ENCODE measurements around the gene PIP5KL1. TPM values are rescaled to one million over a fixed set of nuclear protein-coding genes. Genes with fewer than 3 reads are reported as not detected.

Gene PIP5KL1
- total RNA-seq, 1 donor = 0.42 TPM

GRCh38 chr9:127972236-127972871, 41.8 kb upstream of the PIP5KL1 start:
- Histone ChIP-seq H3K9me3 (ENCODE audit: low read depth, low read length) (no peaks in the 10 kb centered on the region), H3K27me3 (ENCODE audit: insufficient read depth, low read length) (no peaks in the 10 kb centered on the region), H3K4me3 (ENCODE audit: low read length) (no peak overlapping the region), H3K4me1 (ENCODE audit: insufficient read depth, low read length) (peaks cover 99% of the 10 kb centered on the region)

- Histone ChIP-seq H3K9me3 (ENCODE audit: low read depth, low read length) (no peaks in the 10 kb centered on the region), H3K4me1 (ENCODE audit: insufficient read depth, low read length) (peaks cover 99% of the 10 kb centered on the region), H3K4me3 (ENCODE audit: low read length) (no peak overlapping the region), H3K27me3 (ENCODE audit: insufficient read depth, low read length) (no peaks in the 10 kb centered on the region)
Measured at GRCh38 chr9:127971357-127972235, 41.0 kb upstream of the PIP5KL1 start.

- no peak overlapping the region for H3K4me3 ChIP-seq (ENCODE audit: low read length)
- no peaks in the 10 kb centered on the region for H3K27me3 ChIP-seq (ENCODE audit: insufficient read depth, low read length)
- H3K9me3 ChIP-seq (ENCODE audit: low read depth, low read length) = no peaks in the 10 kb centered on the region
- peaks cover 99% of the 10 kb centered on the region for H3K4me1 ChIP-seq (ENCODE audit: insufficient read depth, low read length)
Measured at GRCh38 chr9:127970401-127971313, 40.1 kb upstream of the PIP5KL1 start.

- H3K27me3 ChIP-seq (ENCODE audit: insufficient read depth, low read length) = no peaks in the 10 kb centered on the region
- H3K4me3 ChIP-seq (ENCODE audit: low read length) = no peak overlapping the region
- H3K4me1 ChIP-seq (ENCODE audit: insufficient read depth, low read length) = peaks cover 98% of the 10 kb centered on the region
- H3K9me3 ChIP-seq (ENCODE audit: low read depth, low read length) = no peaks in the 10 kb centered on the region
Measured at GRCh38 chr9:127968700-127969383, 38.3 kb upstream of the PIP5KL1 start.

- no peaks in the 10 kb centered on the region for H3K9me3 ChIP-seq (ENCODE audit: low read depth, low read length)
- no peaks in the 10 kb centered on the region for H3K27me3 ChIP-seq (ENCODE audit: insufficient read depth, low read length)
- H3K4me1 ChIP-seq (ENCODE audit: insufficient read depth, low read length) = peaks cover 98% of the 10 kb centered on the region
- H3K4me3 ChIP-seq (ENCODE audit: low read length) = no peak overlapping the region
Measured at GRCh38 chr9:127968042-127968441, 37.5 kb upstream of the PIP5KL1 start.

- H3K9me3 ChIP-seq (ENCODE audit: low read depth, low read length) = no peaks in the 10 kb centered on the region
- H3K4me1 ChIP-seq (ENCODE audit: insufficient read depth, low read length) = peaks cover 93% of the 10 kb centered on the region
- no peaks in the 10 kb centered on the region for H3K27me3 ChIP-seq (ENCODE audit: insufficient read depth, low read length)
- no peak overlapping the region for H3K4me3 ChIP-seq (ENCODE audit: low read length)
Measured at GRCh38 chr9:127967151-127967809, 36.7 kb upstream of the PIP5KL1 start.

GRCh38 chr9:127966416-127967150, 36.0 kb upstream of the PIP5KL1 start:
- no peaks in the 10 kb centered on the region for H3K27me3 ChIP-seq (ENCODE audit: insufficient read depth, low read length)
- no peaks in the 10 kb centered on the region for H3K9me3 ChIP-seq (ENCODE audit: low read depth, low read length)
- H3K4me3 ChIP-seq (ENCODE audit: low read length) = no peak overlapping the region
- peaks cover 93% of the 10 kb centered on the region for H3K4me1 ChIP-seq (ENCODE audit: insufficient read depth, low read length)

- no peaks in the 10 kb centered on the region for H3K27me3 ChIP-seq (ENCODE audit: insufficient read depth, low read length)
- H3K9me3 ChIP-seq (ENCODE audit: low read depth, low read length) = no peaks in the 10 kb centered on the region
- peaks cover 92% of the 10 kb centered on the region for H3K4me1 ChIP-seq (ENCODE audit: insufficient read depth, low read length)
- H3K4me3 ChIP-seq (ENCODE audit: low read length) = no peak overlapping the region
Measured at GRCh38 chr9:127965953-127966352, 35.4 kb upstream of the PIP5KL1 start.

GRCh38 chr9:127963359-127964064, 32.9 kb upstream of the PIP5KL1 start:
- H3K4me1 ChIP-seq (ENCODE audit: insufficient read depth, low read length) = peaks cover 77% of the 10 kb centered on the region
- no peak overlapping the region for H3K4me3 ChIP-seq (ENCODE audit: low read length)
- no peaks in the 10 kb centered on the region for H3K9me3 ChIP-seq (ENCODE audit: low read depth, low read length)
- no peaks in the 10 kb centered on the region for H3K27me3 ChIP-seq (ENCODE audit: insufficient read depth, low read length)

- no peaks in the 10 kb centered on the region for H3K9me3 ChIP-seq (ENCODE audit: low read depth, low read length)
- H3K27me3 ChIP-seq (ENCODE audit: insufficient read depth, low read length) = no peaks in the 10 kb centered on the region
- no peak overlapping the region for H3K4me3 ChIP-seq (ENCODE audit: low read length)
- peaks cover 71% of the 10 kb centered on the region for H3K4me1 ChIP-seq (ENCODE audit: insufficient read depth, low read length)
Measured at GRCh38 chr9:127963041-127963358, 32.4 kb upstream of the PIP5KL1 start.

- peaks cover 64% of the 10 kb centered on the region for H3K4me1 ChIP-seq (ENCODE audit: insufficient read depth, low read length)
- no peaks in the 10 kb centered on the region for H3K27me3 ChIP-seq (ENCODE audit: insufficient read depth, low read length)
- H3K9me3 ChIP-seq (ENCODE audit: low read depth, low read length) = no peaks in the 10 kb centered on the region
- no peak overlapping the region for H3K4me3 ChIP-seq (ENCODE audit: low read length)
Measured at GRCh38 chr9:127962278-127962677, 31.7 kb upstream of the PIP5KL1 start.

GRCh38 chr9:127961613-127962155, 31.1 kb upstream of the PIP5KL1 start:
- Histone ChIP-seq H3K9me3 (ENCODE audit: low read depth, low read length) (no peaks in the 10 kb centered on the region), H3K27me3 (ENCODE audit: insufficient read depth, low read length) (no peaks in the 10 kb centered on the region), H3K4me3 (ENCODE audit: low read length) (no peak overlapping the region), H3K4me1 (ENCODE audit: insufficient read depth, low read length) (peaks cover 62% of the 10 kb centered on the region)

- H3K9me3 ChIP-seq (ENCODE audit: low read depth, low read length) = no peaks in the 10 kb centered on the region
- H3K4me3 ChIP-seq (ENCODE audit: low read length) = no peak overlapping the region
- peaks cover 61% of the 10 kb centered on the region for H3K4me1 ChIP-seq (ENCODE audit: insufficient read depth, low read length)
- no peaks in the 10 kb centered on the region for H3K27me3 ChIP-seq (ENCODE audit: insufficient read depth, low read length)
Measured at GRCh38 chr9:127961155-127961490, 30.5 kb upstream of the PIP5KL1 start.

Measured in mononuclear cell (primary cell).